ENCODE data around the gene TEP1. TPM values are rescaled to one million over a fixed set of nuclear protein-coding genes. Genes with fewer than 3 reads are reported as not detected.

The TEP1 gene
- total RNA-seq, 2 donors from 2014 or later: 36.9 to 43.9 TPM

DNA sequence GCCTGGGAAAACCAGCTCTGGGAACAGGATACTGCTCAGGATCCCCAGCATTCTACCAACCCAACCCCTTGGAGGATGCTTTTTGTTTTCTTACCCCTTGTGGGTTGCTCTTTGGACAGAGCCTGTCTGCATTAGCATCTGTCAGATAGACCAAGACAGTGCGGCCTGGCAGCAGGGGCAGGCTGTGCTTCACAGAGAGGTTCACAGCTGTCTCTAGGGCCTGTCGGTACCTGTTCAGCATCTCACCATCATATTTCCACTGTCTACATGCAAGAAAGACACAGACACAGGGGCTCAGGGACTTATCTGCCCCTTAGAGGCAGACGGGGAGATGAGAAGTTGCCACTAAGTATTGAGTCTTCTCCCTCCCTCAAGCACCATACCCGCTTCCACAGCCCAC, 21.8 kb downstream of the TEP1 start:
- H3K36me3 Mint-ChIP-seq (ENCODE audit: low read depth): peaks cover 17% of the 10 kb centered on the region
- H3K4me1 Mint-ChIP-seq: peaks cover 5% of the 10 kb centered on the region

GRCh38 chr14:20388159-20388558, 25.1 kb downstream of the TEP1 start:
- no peak for DNase-seq
- H3K36me3 Mint-ChIP-seq (ENCODE audit: low read depth): peaks cover 12% of the 10 kb centered on the region
- H3K9me3 ChIP-seq (ENCODE audit: control insufficient read depth, low read length, poor library complexity, severe bottlenecking): no peaks in the 10 kb centered on the region
- H3K4me1 Mint-ChIP-seq: peaks cover 2% of the 10 kb centered on the region
- H3K27me3 Mint-ChIP-seq: no peaks in the 10 kb centered on the region
- ATAC-seq: no peak
- no peak overlapping the region for H3K4me3 Mint-ChIP-seq
- peak overlapping the region; percentile 72 for H3K27ac Mint-ChIP-seq

More for the DNA sequence above, 21.8 kb downstream of the TEP1 start:
- Mint-ChIP-seq H3K27ac (no peak overlapping the region), H3K4me3 (no peak overlapping the region), H3K27me3 (no peaks in the 10 kb centered on the region)
- DNase-seq: no peak
- no peaks in the 10 kb centered on the region for H3K9me3 ChIP-seq (ENCODE audit: control insufficient read depth, low read length, poor library complexity, severe bottlenecking)
- no peak for ATAC-seq

DNA sequence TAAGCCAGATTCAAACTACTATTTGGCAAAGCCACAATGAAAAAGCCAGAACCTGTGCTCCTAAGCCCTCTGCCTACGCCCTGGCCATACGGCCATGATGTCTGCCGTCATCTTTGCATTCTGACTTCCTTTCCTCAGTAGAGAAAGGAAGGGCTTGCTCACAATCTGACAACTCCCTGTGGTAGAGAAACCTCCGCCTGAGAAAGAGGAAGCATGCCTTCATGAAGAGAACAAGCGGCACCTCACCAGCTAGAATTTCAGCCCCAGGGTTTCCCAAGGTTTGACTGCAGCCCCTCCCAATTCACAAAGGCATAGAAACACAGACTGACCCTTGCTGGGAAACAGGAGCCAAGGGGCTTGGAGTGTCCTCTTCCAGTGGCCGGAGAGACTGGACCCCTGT, 25.7 kb downstream of the TEP1 start:
- Mint-ChIP-seq H3K4me1 (peaks cover 2% of the 10 kb centered on the region), H3K27ac (no peak overlapping the region)

GRCh38 chr14:20386276-20386855, 26.9 kb downstream of the TEP1 start:
- Mint-ChIP-seq H3K27me3 (no peaks in the 10 kb centered on the region), H3K4me3 (no peak overlapping the region), H3K4me1 (peaks cover 2% of the 10 kb centered on the region), H3K27ac (no peak overlapping the region), H3K36me3 (ENCODE audit: low read depth) (peaks cover 16% of the 10 kb centered on the region)
- H3K9me3 ChIP-seq (ENCODE audit: control insufficient read depth, low read length, poor library complexity, severe bottlenecking): no peaks in the 10 kb centered on the region
- ATAC-seq: no peak
- DNase-seq: no peak

More for the DNA sequence above, 25.7 kb downstream of the TEP1 start:
- no peak for DNase-seq
- Mint-ChIP-seq H3K27me3 (no peaks in the 10 kb centered on the region), H3K36me3 (ENCODE audit: low read depth) (peaks cover 12% of the 10 kb centered on the region), H3K4me3 (no peak overlapping the region)
- ATAC-seq: no peak
- H3K9me3 ChIP-seq (ENCODE audit: control insufficient read depth, low read length, poor library complexity, severe bottlenecking): no peaks in the 10 kb centered on the region

DNA sequence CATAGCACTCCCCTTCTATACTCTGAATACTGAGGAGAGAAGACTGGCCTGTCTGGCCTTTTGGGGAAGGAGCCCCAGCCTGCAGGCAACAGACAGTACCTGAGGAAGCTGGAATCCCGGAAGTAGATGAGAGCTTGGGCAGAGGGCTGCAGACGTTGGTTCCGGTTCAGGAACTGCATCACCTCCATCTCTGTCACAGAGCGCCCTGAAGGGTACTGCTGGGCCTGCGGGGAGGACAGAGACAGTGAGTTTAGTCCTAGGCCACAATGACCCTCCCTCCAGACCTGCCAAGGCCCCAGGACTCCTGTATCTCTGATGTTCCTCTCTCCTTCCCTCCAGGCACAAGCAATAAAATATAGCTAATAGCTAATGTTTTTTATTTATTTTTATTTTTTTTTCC, 28.4 kb downstream of the TEP1 start:
- ATAC-seq: no peak

GRCh38 chr14:20384321-20384720, 29.0 kb downstream of the TEP1 start:
- Mint-ChIP-seq H3K36me3 (ENCODE audit: low read depth) (peaks cover 21% of the 10 kb centered on the region), H3K27ac (peak overlapping the region; percentile 27), H3K4me3 (no peak overlapping the region), H3K27me3 (no peaks in the 10 kb centered on the region), H3K4me1 (peaks cover 3% of the 10 kb centered on the region)
- H3K9me3 ChIP-seq (ENCODE audit: control insufficient read depth, low read length, poor library complexity, severe bottlenecking): no peaks in the 10 kb centered on the region
- ATAC-seq (no peak), DNase-seq (no peak)

More for the DNA sequence above, 28.4 kb downstream of the TEP1 start:
- peaks cover 5% of the 10 kb centered on the region for H3K4me1 Mint-ChIP-seq
- no peaks in the 10 kb centered on the region for H3K27me3 Mint-ChIP-seq
- no peak overlapping the region for H3K4me3 Mint-ChIP-seq
- no peak overlapping the region for H3K27ac Mint-ChIP-seq
- H3K9me3 ChIP-seq (ENCODE audit: control insufficient read depth, low read length, poor library complexity, severe bottlenecking): no peaks in the 10 kb centered on the region
- peaks cover 20% of the 10 kb centered on the region for H3K36me3 Mint-ChIP-seq (ENCODE audit: low read depth)
- no peak for DNase-seq

DNA sequence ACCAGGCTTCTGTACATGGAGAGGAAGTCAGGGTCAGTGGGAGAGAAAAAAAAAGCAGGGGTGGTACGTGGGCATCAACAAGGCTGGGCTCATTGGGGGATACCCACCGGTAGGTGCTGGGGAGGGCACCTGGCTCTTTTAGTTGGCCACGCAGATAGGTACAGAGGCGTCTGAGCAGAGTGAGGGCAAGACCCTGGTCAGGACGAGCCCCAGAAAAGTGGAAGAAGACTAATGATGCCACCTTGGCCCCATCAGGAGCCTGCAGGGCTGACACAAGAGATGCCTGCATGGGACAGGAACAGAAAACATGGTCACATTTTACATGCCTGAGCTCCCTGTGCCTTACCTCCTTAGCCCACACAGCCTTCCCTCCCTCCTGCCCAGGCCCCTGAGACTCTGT, 29.7 kb downstream of the TEP1 start:
- H3K4me1 Mint-ChIP-seq: peaks cover 3% of the 10 kb centered on the region
- H3K9me3 ChIP-seq (ENCODE audit: control insufficient read depth, low read length, poor library complexity, severe bottlenecking): no peaks in the 10 kb centered on the region
- no peak overlapping the region for H3K4me3 Mint-ChIP-seq
- ATAC-seq (no peak), DNase-seq (no peak)
- no peaks in the 10 kb centered on the region for H3K27me3 Mint-ChIP-seq
- peaks cover 20% of the 10 kb centered on the region for H3K36me3 Mint-ChIP-seq (ENCODE audit: low read depth)
- H3K27ac Mint-ChIP-seq: no peak overlapping the region

GRCh38 chr14:20383032-20383431, 30.3 kb downstream of the TEP1 start:
- Mint-ChIP-seq H3K4me1 (peaks cover 3% of the 10 kb centered on the region), H3K4me3 (no peak overlapping the region), H3K36me3 (ENCODE audit: low read depth) (peaks cover 16% of the 10 kb centered on the region), H3K27me3 (no peaks in the 10 kb centered on the region), H3K27ac (no peak overlapping the region)
- ATAC-seq (no peak), DNase-seq (no peak)
- no peaks in the 10 kb centered on the region for H3K9me3 ChIP-seq (ENCODE audit: control insufficient read depth, low read length, poor library complexity, severe bottlenecking)

DNA sequence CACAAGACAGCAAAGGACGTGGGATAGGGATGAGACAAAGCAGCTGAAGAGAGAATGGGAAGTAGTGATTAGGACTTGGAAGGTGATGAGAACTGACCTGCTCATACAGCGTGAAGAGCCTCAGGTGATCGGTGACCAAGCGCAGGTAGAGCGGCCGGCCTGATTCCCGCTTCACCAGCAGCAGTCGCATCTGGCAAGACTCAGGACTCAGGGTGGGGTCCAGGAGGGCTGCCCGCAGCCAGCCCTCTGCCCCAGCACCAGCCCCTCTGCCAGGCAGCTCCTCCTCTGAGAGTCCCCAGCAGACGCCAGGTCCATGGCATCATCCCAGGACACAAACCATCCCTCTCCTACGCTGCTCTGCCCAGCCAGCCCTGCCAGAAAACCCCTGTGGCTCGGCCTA, 30.8 kb downstream of the TEP1 start:
- no peak overlapping the region for H3K27ac Mint-ChIP-seq
- peaks cover 18% of the 10 kb centered on the region for H3K36me3 Mint-ChIP-seq (ENCODE audit: low read depth)
- no peak overlapping the region for H3K4me3 Mint-ChIP-seq
- H3K9me3 ChIP-seq (ENCODE audit: control insufficient read depth, low read length, poor library complexity, severe bottlenecking): no peaks in the 10 kb centered on the region
- no peaks in the 10 kb centered on the region for H3K27me3 Mint-ChIP-seq
- peaks cover 3% of the 10 kb centered on the region for H3K4me1 Mint-ChIP-seq
- DNase-seq (no peak), ATAC-seq (no peak)

GRCh38 chr14:20381341-20381740, 32.0 kb downstream of the TEP1 start:
- no peaks in the 10 kb centered on the region for H3K27me3 Mint-ChIP-seq
- H3K36me3 Mint-ChIP-seq (ENCODE audit: low read depth): peaks cover 18% of the 10 kb centered on the region
- no peak overlapping the region for H3K27ac Mint-ChIP-seq
- peaks cover 3% of the 10 kb centered on the region for H3K4me1 Mint-ChIP-seq
- no peaks in the 10 kb centered on the region for H3K9me3 ChIP-seq (ENCODE audit: control insufficient read depth, low read length, poor library complexity, severe bottlenecking)
- ATAC-seq: no peak
- no peak overlapping the region for H3K4me3 Mint-ChIP-seq
- no peak for DNase-seq

GRCh38 chr14:20380681-20381080, 32.6 kb downstream of the TEP1 start:
- DNase-seq (no peak), ATAC-seq (no peak)
- H3K9me3 ChIP-seq (ENCODE audit: control insufficient read depth, low read length, poor library complexity, severe bottlenecking): no peaks in the 10 kb centered on the region
- Mint-ChIP-seq H3K27ac (peak overlapping the region; percentile 21), H3K27me3 (no peaks in the 10 kb centered on the region), H3K4me1 (peaks cover 3% of the 10 kb centered on the region), H3K4me3 (no peak overlapping the region), H3K36me3 (ENCODE audit: low read depth) (peaks cover 18% of the 10 kb centered on the region)

- Mint-ChIP-seq H3K4me1 (peaks cover 3% of the 10 kb centered on the region), H3K27me3 (no peaks in the 10 kb centered on the region), H3K27ac (no peak overlapping the region), H3K4me3 (no peak overlapping the region), H3K36me3 (ENCODE audit: low read depth) (peaks cover 18% of the 10 kb centered on the region)
- DNase-seq: no peak
- ATAC-seq: no peak
- H3K9me3 ChIP-seq (ENCODE audit: control insufficient read depth, low read length, poor library complexity, severe bottlenecking): no peaks in the 10 kb centered on the region
Observed at GRCh38 chr14:20379743-20380142, 33.6 kb downstream of the TEP1 start.

GRCh38 chr14:20377171-20377570, 36.1 kb downstream of the TEP1 start:
- peak overlapping the region; percentile 60 for H3K27ac Mint-ChIP-seq
- H3K27me3 Mint-ChIP-seq: no peaks in the 10 kb centered on the region
- DNase-seq (no peak), ATAC-seq (no peak)
- no peaks in the 10 kb centered on the region for H3K9me3 ChIP-seq (ENCODE audit: control insufficient read depth, low read length, poor library complexity, severe bottlenecking)
- peaks cover 3% of the 10 kb centered on the region for H3K4me1 Mint-ChIP-seq
- peaks cover 23% of the 10 kb centered on the region for H3K36me3 Mint-ChIP-seq (ENCODE audit: low read depth)
- no peak overlapping the region for H3K4me3 Mint-ChIP-seq

GRCh38 chr14:20376071-20376588, 37.2 kb downstream of the TEP1 start:
- ATAC-seq (no peak), DNase-seq (no peak)
- Mint-ChIP-seq H3K27me3 (no peaks in the 10 kb centered on the region), H3K36me3 (ENCODE audit: low read depth) (peaks cover 27% of the 10 kb centered on the region), H3K4me1 (peaks cover 6% of the 10 kb centered on the region), H3K27ac (no peak overlapping the region), H3K4me3 (no peak overlapping the region)
- H3K9me3 ChIP-seq (ENCODE audit: control insufficient read depth, low read length, poor library complexity, severe bottlenecking): no peaks in the 10 kb centered on the region

Data from T-helper 17 cell (primary cell).